Aorta (tissue), 5 donors: Measurements from ENCODE around the gene ATG4B. TPM values are rescaled to one million over a fixed set of nuclear protein-coding genes. Genes with fewer than 3 reads are reported as not detected.
"Not testable (repeated sequence)": the region's sequence is repeated elsewhere in the genome, so short reads cannot be mapped to it uniquely, and the experiment has no call there.

Experiments
- ATAC-seq: fragments of 200-7000 bp; cut with Tn5 transposase; one replicate; pipeline ENCODE4 v1.9.1; 2022; ENCODE audit warnings: moderate library complexity; ENCODE audit not compliant: low FRiP score
- DNase-seq, 2 donors: peaks; one replicate each; pipeline ENCODE4 v3.0.0-alpha.2; 2020
- H3K27ac ChIP-seq, 2 donors: one replicate each; pipeline ENCODE4 v1.5.1; 2013; ENCODE audit warnings: low read length in 2 of 2, mild to moderate bottlenecking in 2 of 2, moderate library complexity in 2 of 2, control low read depth in 1 of 2, inconsistent platforms in 1 of 2, low read depth in 1 of 2
- H3K27me3 ChIP-seq, 2 donors: one replicate each; pipeline ENCODE4 v1.6.1; 2013; ENCODE audit warnings: control low read depth in 1 of 2, low read length in 1 of 2, mild to moderate bottlenecking in 1 of 2, moderate library complexity in 1 of 2; ENCODE audit not compliant: insufficient read depth in 2 of 2, control insufficient read depth in 1 of 2
- H3K36me3 ChIP-seq, 2 donors: one replicate each; pipeline ENCODE4 v1.6.1; 2013; ENCODE audit warnings: control low read depth in 1 of 2, low read length in 1 of 2, mild to moderate bottlenecking in 1 of 2; ENCODE audit not compliant: insufficient read depth in 2 of 2, control insufficient read depth in 1 of 2
- H3K4me1 ChIP-seq, 2 donors: one replicate each; pipeline ENCODE4 v1.6.1; 2013; ENCODE audit warnings: low read length in 2 of 2, control low read depth in 1 of 2, mild to moderate bottlenecking in 1 of 2, moderate library complexity in 1 of 2; ENCODE audit not compliant: insufficient read depth in 2 of 2, control insufficient read depth in 1 of 2
- H3K4me3 ChIP-seq, 2 donors: one replicate each; pipeline ENCODE4 v1.5.1; 2013; ENCODE audit warnings: low read length in 2 of 2, control low read depth in 1 of 2, mild to moderate bottlenecking in 1 of 2
- H3K9me3 ChIP-seq: one replicate; pipeline ENCODE4 v1.6.1; 2013; ENCODE audit warnings: mild to moderate bottlenecking, low read length; ENCODE audit not compliant: control insufficient read depth
- WGBS, 2 donors: extraction: QIAGEN DNeasy Blood & Tissue Kit; methylation state at CpG; one replicate each; pipeline ENCODE4 v1.1.7; 2013; 5-methylcytosine and 5-hydroxymethylcytosine counted together
- intact Hi-C, 2 donors: fragments of 100-400 bp; cut with DNase I; formaldehyde crosslinking; loops; one replicate each; pipeline versions ENCODE4 v1.14.2 to v1.15.0; 2022
- long read RNA-seq, 2 donors: library from polyadenylated mRNA; unstranded; transcript quantifications; one replicate each; pipeline ENCODE4 v2.0.0, GENCODE V29; 2020 to 2021
- polyA plus RNA-seq, 2 donors: library from polyadenylated mRNA; stranded (reverse); fragments of 200-250 nt; gene quantifications; one replicate each; pipeline ENCODE4 v1.2.3, GENCODE V29; 2013
- total RNA-seq, 2 donors: library from RNA; stranded (reverse); fragmentation: NEBNext Ultra II Directional; extraction: Animal tissue kit (Norgen Biotek cat#: 25700); gene quantifications; one replicate each; pipeline ENCODE4 v1.2.1, GENCODE V29; 2021
- donor health status: healthy with polysubstance abuse.
- donor health status: Bipolar disorder and iron deficiency.
- donor health status: DM: no; HTN: no; CAD: no.
- donor health status: DM: no; HTN: no; CAD: no.
- donor health status: DM: yes; HTN: yes; CAD: no.

The ATG4B gene
- 10 to 100 TPM; 71.3 to 85.4 TPM for total RNA-seq
- 10 to 100 TPM; 30.4 to 77.3 TPM for polyA plus RNA-seq
- long read RNA-seq, donor 1, transcript ATG4B-205 (13 exons, 2,878 nt), result major isoform, 70 of 145 reads
- long read RNA-seq, donor 1, partial matches to known transcripts, result 38 of 145 reads
- long read RNA-seq, donor 1, other reads (novel, unspliced or antisense), result 31 of 145 reads
- long read RNA-seq, donor 2, transcript ATG4B-205 (13 exons, 2,878 nt), result major isoform, 15 of 55 reads
- long read RNA-seq, donor 2, partial matches to known transcripts, result 13 of 55 reads
- long read RNA-seq, donor 2, other reads (novel, unspliced or antisense), result 22 of 55 reads

DNA sequence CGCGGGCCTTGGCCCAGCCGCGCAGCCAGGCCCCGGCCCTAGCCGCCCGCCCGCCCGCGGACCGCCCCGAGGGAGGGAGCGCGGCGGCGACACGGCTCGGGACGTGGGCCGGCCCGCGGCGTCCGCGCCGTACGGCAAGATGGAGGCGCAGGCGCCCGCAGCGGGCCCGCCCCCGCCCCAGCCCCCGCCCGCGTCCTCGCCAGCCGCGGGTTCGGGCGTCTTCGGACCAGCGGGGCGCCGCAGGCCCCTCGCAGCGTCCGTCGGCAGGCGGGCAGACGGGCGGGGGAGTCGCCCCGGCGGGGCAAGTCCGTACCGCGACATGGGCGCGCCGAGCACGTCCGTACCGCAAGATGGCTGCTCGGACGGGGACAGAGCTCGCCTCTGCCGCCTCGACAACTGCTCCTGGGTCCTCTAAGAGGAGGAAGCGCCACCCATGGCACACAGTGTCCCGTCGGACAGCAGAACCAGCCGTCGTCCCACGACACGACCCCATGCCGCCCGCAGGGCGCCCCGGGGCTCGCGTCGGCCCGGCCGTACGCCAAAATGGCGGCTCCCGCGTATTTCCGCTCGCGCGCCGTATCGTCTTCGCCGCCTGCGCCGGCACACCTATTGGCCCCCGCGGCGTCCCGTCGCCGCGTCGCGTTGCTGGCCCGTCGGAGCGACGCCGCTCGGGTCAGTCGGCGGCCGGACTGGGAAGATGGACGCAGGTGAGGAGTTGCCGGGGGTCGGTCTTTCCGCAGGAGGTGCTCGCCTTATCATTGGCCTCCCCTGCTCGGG, at the start of gene ATG4B, which contains the start of gene THAP4:
Gene ATG4B (plus strand): TSS at position 676 of the 777 bp plus-strand sequence. CDS start 22 bp downstream, at position 698.
Gene THAP4 (minus strand): TSS at position 141 of the 777 bp plus-strand sequence. CDS start 141 bp downstream, outside the sequence.
- intact Hi-C loops, result no loop called here
- H3K4me3 ChIP-seq, result peak within 1 kb of the TSS; percentile 84 to 99
- H3K36me3 ChIP-seq, result peaks cover 0 to 4% of the 10 kb centered on the region in 2 donors
- H3K9me3 ChIP-seq, result no peaks in the 10 kb centered on the region
- no peaks in the 10 kb centered on the region for H3K27me3 ChIP-seq
- H3K27ac ChIP-seq, result peak within 1 kb of the TSS; percentile 62 to 78
- ATAC-seq (peak; percentile 94), DNase-seq (peak; percentile 93 to 95)
- no peaks in the 10 kb centered on the region for H3K4me1 ChIP-seq
- WGBS, 2 donors, result 0% methylated on average over 94 to 123 of the region's 123 CpGs

- 75 to 87% methylated on average over 17 of the region's 17 CpGs for WGBS, 2 donors
These were observed 47.6 kb upstream of the ATG4B start for GRCh38 chr2:241589863-241590262.

DNA sequence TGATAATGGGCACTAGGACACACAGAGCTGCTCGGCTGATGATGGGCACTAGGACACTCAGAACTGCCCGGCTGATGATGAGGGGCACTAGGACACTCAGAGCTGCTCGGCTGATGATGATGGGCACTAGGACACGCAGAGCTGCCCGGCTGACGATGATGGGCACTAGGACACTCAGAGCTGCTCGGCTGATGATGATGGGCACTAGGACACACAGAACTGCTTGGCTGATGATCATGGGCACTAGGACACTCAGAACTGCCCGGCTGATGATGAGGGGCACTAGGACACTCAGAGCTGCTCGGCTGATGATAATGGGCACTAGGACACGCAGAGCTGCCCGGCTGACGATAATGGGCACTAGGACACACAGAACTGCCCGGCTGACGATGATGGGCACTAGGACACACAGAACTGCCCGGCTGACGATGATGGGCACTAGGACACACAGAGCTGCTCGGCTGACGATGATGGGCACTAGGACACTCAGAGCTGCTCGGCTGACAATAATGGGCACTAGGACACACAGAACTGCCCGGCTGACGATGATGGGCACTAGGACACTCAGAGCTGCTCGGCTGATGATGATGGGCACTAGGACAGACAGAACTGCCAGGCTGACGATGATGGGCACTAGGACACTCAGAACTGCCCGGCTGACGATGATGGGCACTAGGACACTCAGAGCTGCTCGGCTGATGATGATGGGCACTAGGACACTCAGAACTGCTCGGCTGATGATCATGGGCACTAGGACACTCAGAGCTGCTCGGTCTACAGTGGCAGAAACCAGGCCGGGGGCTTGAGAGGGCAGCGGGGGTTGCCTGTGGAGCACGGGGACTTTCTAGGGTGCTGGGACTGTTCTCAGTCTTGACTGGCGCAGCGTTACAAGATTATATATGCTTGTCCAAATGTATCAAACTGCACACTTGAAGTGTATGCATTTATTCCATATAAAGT, 46.7 kb upstream of the ATG4B start:
- H3K9me3 ChIP-seq, H3K27ac ChIP-seq, intact Hi-C loops, H3K36me3 ChIP-seq, ATAC-seq, H3K27me3 ChIP-seq, H3K4me3 ChIP-seq, H3K4me1 ChIP-seq: not testable (repeated sequence)
- WGBS, 2 donors, result 88 to 89% methylated on average over 33 of the region's 33 CpGs
- DNase-seq, result peak in 1 of 2 donors; percentile 54

More at GRCh38 chr2:241589863-241590262, 47.6 kb upstream of the ATG4B start:
- H3K27ac ChIP-seq, intact Hi-C loops, H3K27me3 ChIP-seq, ATAC-seq, H3K9me3 ChIP-seq, H3K4me1 ChIP-seq, H3K4me3 ChIP-seq, H3K36me3 ChIP-seq: not testable (repeated sequence)
- DNase-seq, result peak in 1 of 2 donors; percentile 49

- Histone ChIP-seq H3K9me3 (no peaks in the 10 kb centered on the region), H3K4me1 (no peaks in the 10 kb centered on the region), H3K27ac (no peak overlapping the region), H3K36me3 (no peaks in the 10 kb centered on the region), H3K4me3 (no peak overlapping the region), H3K27me3 (no peaks in the 10 kb centered on the region)
- intact Hi-C loops, result no loop called here
- WGBS, 2 donors, result 89 to 90% methylated on average over 18 of the region's 18 CpGs
- ATAC-seq (peak; percentile 19), DNase-seq (peak in 1 of 2 donors; percentile 52)
These were observed 45.2 kb upstream of the ATG4B start for GRCh38 chr2:241592126-241592845.

DNA sequence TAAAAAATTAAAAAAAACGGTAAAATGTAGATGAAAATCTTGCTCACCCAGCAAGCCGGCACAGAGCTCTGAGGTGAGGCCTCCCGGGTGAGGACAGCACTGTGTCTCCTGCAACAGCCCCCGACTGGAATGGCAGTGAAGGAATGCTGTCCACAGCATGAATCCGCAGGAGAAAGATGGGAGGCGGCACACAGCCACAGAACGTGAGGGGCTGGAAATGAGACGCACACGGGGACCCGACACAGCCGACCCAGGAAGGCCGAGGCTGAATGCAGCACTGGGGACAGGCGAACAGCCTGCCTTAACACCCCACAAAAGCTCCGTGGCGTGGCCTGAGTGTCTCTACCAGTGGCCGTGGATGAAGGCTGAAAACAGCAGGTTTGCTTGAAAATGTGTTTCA, 44.2 kb upstream of the ATG4B start:
- H3K9me3 ChIP-seq, result no peaks in the 10 kb centered on the region
- no peak overlapping the region for H3K27ac ChIP-seq
- H3K4me3 ChIP-seq, result no peak overlapping the region
- peaks cover 0 to 2% of the 10 kb centered on the region in 2 donors for H3K36me3 ChIP-seq
- DNase-seq, result peak in 1 of 2 donors; percentile 54
- WGBS, 2 donors, result 92 to 94% methylated on average over 16 of the region's 16 CpGs
- H3K4me1 ChIP-seq, result no peaks in the 10 kb centered on the region
- H3K27me3 ChIP-seq, result no peaks in the 10 kb centered on the region
- intact Hi-C loops, result no loop called here
- no peak for ATAC-seq

- Histone ChIP-seq H3K27me3 (no peaks in the 10 kb centered on the region), H3K27ac (no peak overlapping the region), H3K4me1 (no peaks in the 10 kb centered on the region), H3K4me3 (no peak overlapping the region), H3K36me3 (peaks cover 0 to 2% of the 10 kb centered on the region in 2 donors), H3K9me3 (no peaks in the 10 kb centered on the region)
- ATAC-seq (no peak), DNase-seq (no peak)
- WGBS, 2 donors, result 92 to 94% methylated on average over 15 of the region's 15 CpGs
- intact Hi-C loops, result no loop called here
These were observed 41.8 kb upstream of the ATG4B start for GRCh38 chr2:241595600-241596140.

GRCh38 chr2:241597561-241597960, 39.9 kb upstream of the ATG4B start:
- Histone ChIP-seq H3K9me3 (no peaks in the 10 kb centered on the region), H3K36me3 (peaks cover 0 to 5% of the 10 kb centered on the region in 2 donors), H3K27me3 (no peaks in the 10 kb centered on the region), H3K4me3 (no peak overlapping the region), H3K4me1 (no peaks in the 10 kb centered on the region), H3K27ac (no peak overlapping the region)
- DNase-seq (peak in 1 of 2 donors; percentile 48), ATAC-seq (no peak)
- 90 to 94% methylated on average over 6 of the region's 6 CpGs for WGBS, 2 donors
- intact Hi-C loops, result no loop called here
